ENCODE measurements around the gene IGFN1. TPM values are rescaled to one million over a fixed set of nuclear protein-coding genes. Genes with fewer than 3 reads are reported as not detected.
A peak's percentile ranks its signal among the peaks of the same experiment; 100 is the strongest.

The IGFN1 gene
- total RNA-seq, 1 experiment from 2014 or later = 0.04 TPM

GRCh38 chr1:201181726-201182125 is 8.9 kb upstream of the IGFN1 start:
- H3K4me3 ChIP-seq (ENCODE audit: low read length) = no peak overlapping the region
- ChIA-PET POLR2A (ENCODE audit: unreplicated experiment) (no interaction called here), CTCF (interaction anchor here (0.6 kb wide), 1 partner anchor 11 kb away, joined by 10 read pairs; no protein-coding TSS in a partner anchor)
- no peaks in the 10 kb centered on the region for H3F3A ChIP-seq (ENCODE audit: low read length, unreplicated experiment)
- H3K27ac ChIP-seq (ENCODE audit: low read length) = no peak overlapping the region
- DNase-seq (no peak), ATAC-seq (no peak)
- H3K79me2 ChIP-seq (ENCODE audit: low read length) = no peaks in the 10 kb centered on the region
- TF ChIP-seq EZH2 (IDR thresholded peaks at IDR 0.05; ENCODE audit: low read length, unreplicated experiment) (no peak), EZH2phosphoT487 (IDR thresholded peaks at IDR 0.05; ENCODE audit: borderline replicate concordance, low read length) (no peak), CTCF (conservative IDR thresholded peaks at IDR 0.05; ENCODE audit: low read depth, low read length) (no peak)
- H3K27me3 ChIP-seq (ENCODE audit: low read length) = peaks cover 7% of the 10 kb centered on the region; the same call in 1 of the 2 replicates
- BruUV-seq (replicated peaks) = no TSS peak
- no peak overlapping the region for H3K4me2 ChIP-seq (ENCODE audit: low read length)
- intact Hi-C loops (cut with micrococcal nuclease) = no loop called here
- H3K9me3 ChIP-seq (ENCODE audit: low read length) = no peaks in the 10 kb centered on the region
- H3K36me3 ChIP-seq (ENCODE audit: low read depth, low read length) = no peaks in the 10 kb centered on the region
- no peaks in the 10 kb centered on the region for H3K9me2 ChIP-seq (replicated peaks; ENCODE audit: low read length)
- H3K4me1 ChIP-seq (ENCODE audit: insufficient read depth, low read length) = peaks cover 20% of the 10 kb centered on the region
- H4K20me1 ChIP-seq (ENCODE audit: low read length) = no peaks in the 10 kb centered on the region
- no peak overlapping the region for H2AFZ ChIP-seq (ENCODE audit: low read length)
- H3K9ac ChIP-seq (ENCODE audit: low read length) = no peak overlapping the region

- CTCF ChIA-PET = interaction anchor here (0.6 kb wide), 1 partner anchor 17 kb away, joined by 7 read pairs; no protein-coding TSS in a partner anchor
- Histone ChIP-seq H3K9me2 (replicated peaks; ENCODE audit: low read length) (no peaks in the 10 kb centered on the region), H2AFZ (ENCODE audit: low read length) (no peak overlapping the region), H3F3A (ENCODE audit: low read length, unreplicated experiment) (no peaks in the 10 kb centered on the region), H3K79me2 (ENCODE audit: low read length) (no peaks in the 10 kb centered on the region), H3K27me3 (ENCODE audit: low read length) (peaks cover 7% of the 10 kb centered on the region; the same call in 1 of the 2 replicates), H3K9ac (ENCODE audit: low read length) (no peak overlapping the region), H3K9me3 (ENCODE audit: low read length) (no peaks in the 10 kb centered on the region), H3K4me3 (ENCODE audit: low read length) (no peak overlapping the region), H3K4me2 (ENCODE audit: low read length) (no peak overlapping the region), H3K27ac (ENCODE audit: low read length) (no peak overlapping the region), H3K36me3 (ENCODE audit: low read depth, low read length) (no peaks in the 10 kb centered on the region), H4K20me1 (ENCODE audit: low read length) (no peaks in the 10 kb centered on the region), H3K4me1 (ENCODE audit: insufficient read depth, low read length) (peaks cover 11% of the 10 kb centered on the region; the same call in 1 of the 2 replicates)
- ATAC-seq (peak; percentile 13), DNase-seq (no peak)
- POLR2A ChIA-PET (ENCODE audit: unreplicated experiment) = no interaction called here
- TF ChIP-seq EZH2 (IDR thresholded peaks at IDR 0.05; ENCODE audit: low read length, unreplicated experiment) = no peak
- TF ChIP-seq CTCF (conservative IDR thresholded peaks at IDR 0.05; ENCODE audit: low read depth, low read length) = no peak
- no peak for TF ChIP-seq EZH2phosphoT487 (IDR thresholded peaks at IDR 0.05; ENCODE audit: borderline replicate concordance, low read length)
- intact Hi-C loops (cut with micrococcal nuclease) = no loop called here
- BruUV-seq (replicated peaks) = no TSS peak
Observed at GRCh38 chr1:201183209-201183608, 7.4 kb upstream of the IGFN1 start.

GRCh38 chr1:201183753-201184152 is 6.9 kb upstream of the IGFN1 start:
- Histone ChIP-seq H3K79me2 (ENCODE audit: low read length) (no peaks in the 10 kb centered on the region), H3K9ac (ENCODE audit: low read length) (no peak overlapping the region), H3K27ac (ENCODE audit: low read length) (no peak overlapping the region), H3K4me3 (ENCODE audit: low read length) (no peak overlapping the region), H2AFZ (ENCODE audit: low read length) (no peak overlapping the region), H3K4me2 (ENCODE audit: low read length) (no peak overlapping the region), H3K27me3 (ENCODE audit: low read length) (peaks cover 7% of the 10 kb centered on the region; the same call in 1 of the 2 replicates), H3K9me3 (ENCODE audit: low read length) (no peaks in the 10 kb centered on the region), H3K4me1 (ENCODE audit: insufficient read depth, low read length) (peaks cover 11% of the 10 kb centered on the region; the same call in 1 of the 2 replicates), H3K36me3 (ENCODE audit: low read depth, low read length) (no peaks in the 10 kb centered on the region), H3F3A (ENCODE audit: low read length, unreplicated experiment) (no peaks in the 10 kb centered on the region), H4K20me1 (ENCODE audit: low read length) (no peaks in the 10 kb centered on the region), H3K9me2 (replicated peaks; ENCODE audit: low read length) (no peaks in the 10 kb centered on the region)
- no peak for ATAC-seq
- CTCF ChIA-PET = no interaction called here
- BruUV-seq (replicated peaks) = no TSS peak
- POLR2A ChIA-PET (ENCODE audit: unreplicated experiment) = no interaction called here
- TF ChIP-seq EZH2phosphoT487 (IDR thresholded peaks at IDR 0.05; ENCODE audit: borderline replicate concordance, low read length) = no peak
- no peak for TF ChIP-seq EZH2 (IDR thresholded peaks at IDR 0.05; ENCODE audit: low read length, unreplicated experiment)
- no peak for TF ChIP-seq CTCF (conservative IDR thresholded peaks at IDR 0.05; ENCODE audit: low read depth, low read length)
- no peak for DNase-seq
- intact Hi-C loops (cut with micrococcal nuclease) = loop anchor here (2.0 kb wide), 1 partner anchor 69 kb away; no protein-coding TSS in a partner anchor
